Subcutaneous adipose tissue (tissue), 4 donors: ENCODE results near the gene PKHD1. TPM values are rescaled to one million over a fixed set of nuclear protein-coding genes. Genes with fewer than 3 reads are reported as not detected.

Source experiments
- CTCF ChIP-seq: fragments of 450-650 bp; IDR thresholded peaks from one replicate; pipeline ENCODE4 v1.5.1; 2016; ENCODE audit warnings: low read depth, mild to moderate bottlenecking, control low read depth, antibody characterized with exemption, moderate library complexity
- total RNA-seq, 4 donors: library from RNA; depleted of rRNA; stranded (reverse); fragments of >200 nt; gene quantifications; one replicate each; pipeline ENCODE4 v1.1.0, GENCODE V29; 2016

PKHD1 gene
- total RNA-seq, 4 donors from 2014 or later, result under 0.01 to 1.1 (median 0.35) TPM

- TF ChIP-seq CTCF, result no peak
Measured at GRCh38 chr6:51928320-51928719, 159.1 kb downstream of the PKHD1 start.

GRCh38 chr6:51927450-51927849, 160.0 kb downstream of the PKHD1 start:
- no peak for TF ChIP-seq CTCF

GRCh38 chr6:51926125-51926524, 161.3 kb downstream of the PKHD1 start:
- TF ChIP-seq CTCF, result no peak

GRCh38 chr6:51915098-51915497, 172.3 kb downstream of the PKHD1 start:
- TF ChIP-seq CTCF, result no peak

GRCh38 chr6:51913265-51913664, 174.1 kb downstream of the PKHD1 start:
- no peak for TF ChIP-seq CTCF

GRCh38 chr6:51910851-51911250, 176.6 kb downstream of the PKHD1 start:
- no peak for TF ChIP-seq CTCF

GRCh38 chr6:51908243-51908642, 179.2 kb downstream of the PKHD1 start:
- no peak for TF ChIP-seq CTCF
